ENCODE data around the gene ACTRT2.
A peak's percentile ranks its signal among the peaks of the same experiment; 100 is the strongest.

GRCh38 chr1:3066250-3066711 lies 45.0 kb downstream of the ACTRT2 start:
- TF ChIP-seq, protein P1, sequence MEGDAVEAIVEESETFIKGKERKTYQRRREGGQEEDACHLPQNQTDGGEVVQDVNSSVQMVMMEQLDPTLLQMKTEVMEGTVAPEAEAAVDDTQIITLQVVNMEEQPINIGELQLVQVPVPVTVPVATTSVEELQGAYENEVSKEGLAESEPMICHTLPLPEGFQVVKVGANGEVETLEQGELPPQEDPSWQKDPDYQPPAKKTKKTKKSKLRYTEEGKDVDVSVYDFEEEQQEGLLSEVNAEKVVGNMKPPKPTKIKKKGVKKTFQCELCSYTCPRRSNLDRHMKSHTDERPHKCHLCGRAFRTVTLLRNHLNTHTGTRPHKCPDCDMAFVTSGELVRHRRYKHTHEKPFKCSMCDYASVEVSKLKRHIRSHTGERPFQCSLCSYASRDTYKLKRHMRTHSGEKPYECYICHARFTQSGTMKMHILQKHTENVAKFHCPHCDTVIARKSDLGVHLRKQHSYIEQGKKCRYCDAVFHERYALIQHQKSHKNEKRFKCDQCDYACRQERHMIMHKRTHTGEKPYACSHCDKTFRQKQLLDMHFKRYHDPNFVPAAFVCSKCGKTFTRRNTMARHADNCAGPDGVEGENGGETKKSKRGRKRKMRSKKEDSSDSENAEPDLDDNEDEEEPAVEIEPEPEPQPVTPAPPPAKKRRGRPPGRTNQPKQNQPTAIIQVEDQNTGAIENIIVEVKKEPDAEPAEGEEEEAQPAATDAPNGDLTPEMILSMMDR (conservative IDR thresholded peaks at IDR 0.05; ENCODE audit: low read depth, low read length), result peak; percentile 35; the same call in 1 of the 2 replicates
- no peak for TF ChIP-seq EZH2phosphoT487 (IDR thresholded peaks at IDR 0.05; ENCODE audit: borderline replicate concordance, low read length)

Data from PC-3 (cell line).